Memory B cell (primary cell): ENCODE results near the gene CCL1.

Experiments
- ATAC-seq: fragments of 150-1000 bp; cut with Tn5 transposase; 2 replicates; pipeline ENCODE4 v1.10.0; 2021; ENCODE audit warnings: low read depth, mild to moderate bottlenecking, moderate library complexity
- DNase-seq, 2 donors: peaks; one replicate each; pipeline ENCODE4 v3.0.0; 2022; ENCODE audit warnings: low spot score in 2 of 2
- H3K27ac Mint-ChIP-seq: one replicate; pipeline ENCODE4 v1.8.0; 2022; ENCODE audit warnings: mild to moderate bottlenecking, moderate library complexity, mixed read lengths
- H3K27me3 Mint-ChIP-seq: one replicate; pipeline ENCODE4 v1.8.0; 2022; ENCODE audit warnings: mixed read lengths
- H3K36me3 Mint-ChIP-seq: one replicate; pipeline ENCODE4 v1.8.0; 2022; ENCODE audit warnings: mild to moderate bottlenecking, mixed read lengths
- H3K4me1 Mint-ChIP-seq: one replicate; pipeline ENCODE4 v1.8.0; 2022; ENCODE audit warnings: mixed read lengths
- H3K4me3 Mint-ChIP-seq: one replicate; pipeline ENCODE4 v1.8.0; 2022; ENCODE audit warnings: mild to moderate bottlenecking, moderate library complexity, mixed read lengths
- H3K9me3 Mint-ChIP-seq: one replicate; pipeline ENCODE4 v1.8.0; 2022; ENCODE audit warnings: mixed read lengths

Gene CCL1

GRCh38 chr17:34390649-34391048 lies 27.6 kb upstream of the CCL1 start:
- Mint-ChIP-seq H3K4me1 (peaks cover 12% of the 10 kb centered on the region), H3K36me3 (no peaks in the 10 kb centered on the region), H3K27me3 (peaks cover 9% of the 10 kb centered on the region), H3K9me3 (no peaks in the 10 kb centered on the region), H3K4me3 (no peak overlapping the region), H3K27ac (no peak overlapping the region)
- ATAC-seq: no peak
- DNase-seq: no peak

- Mint-ChIP-seq H3K4me1 (peaks cover 12% of the 10 kb centered on the region), H3K27me3 (peaks cover 9% of the 10 kb centered on the region), H3K36me3 (no peaks in the 10 kb centered on the region), H3K27ac (no peak overlapping the region), H3K9me3 (no peaks in the 10 kb centered on the region), H3K4me3 (no peak overlapping the region)
- ATAC-seq (no peak), DNase-seq (no peak)
Observed at GRCh38 chr17:34389126-34389750, 26.2 kb upstream of the CCL1 start.

- no peak overlapping the region for H3K27ac Mint-ChIP-seq
- DNase-seq (no peak), ATAC-seq (no peak)
- H3K36me3 Mint-ChIP-seq: no peaks in the 10 kb centered on the region
- H3K27me3 Mint-ChIP-seq: peaks cover 6% of the 10 kb centered on the region
- H3K4me1 Mint-ChIP-seq: peaks cover 14% of the 10 kb centered on the region
- no peaks in the 10 kb centered on the region for H3K9me3 Mint-ChIP-seq
- no peak overlapping the region for H3K4me3 Mint-ChIP-seq
Observed at GRCh38 chr17:34387566-34387965, 24.5 kb upstream of the CCL1 start.

GRCh38 chr17:34386697-34387550 lies 23.9 kb upstream of the CCL1 start:
- Mint-ChIP-seq H3K27ac (no peak overlapping the region), H3K36me3 (no peaks in the 10 kb centered on the region), H3K4me1 (peaks cover 16% of the 10 kb centered on the region), H3K27me3 (peaks cover 7% of the 10 kb centered on the region), H3K9me3 (no peaks in the 10 kb centered on the region), H3K4me3 (no peak overlapping the region)
- DNase-seq (no peak), ATAC-seq (no peak)

- H3K9me3 Mint-ChIP-seq: no peaks in the 10 kb centered on the region
- DNase-seq: no peak
Observed at GRCh38 chr17:34386343-34386696, 23.3 kb upstream of the CCL1 start.

GRCh38 chr17:34384822-34385605 lies 22.0 kb upstream of the CCL1 start:
- Mint-ChIP-seq H3K36me3 (no peaks in the 10 kb centered on the region), H3K27me3 (peaks cover 11% of the 10 kb centered on the region), H3K4me1 (peaks cover 13% of the 10 kb centered on the region), H3K9me3 (no peaks in the 10 kb centered on the region), H3K27ac (no peak overlapping the region), H3K4me3 (no peak overlapping the region)
- ATAC-seq (no peak), DNase-seq (no peak)

More at GRCh38 chr17:34386343-34386696, 23.3 kb upstream of the CCL1 start:
- Mint-ChIP-seq H3K4me3 (no peak overlapping the region), H3K27ac (no peak overlapping the region), H3K27me3 (peaks cover 10% of the 10 kb centered on the region), H3K4me1 (peaks cover 17% of the 10 kb centered on the region), H3K36me3 (no peaks in the 10 kb centered on the region)
- ATAC-seq: no peak

GRCh38 chr17:34384271-34384670 lies 21.2 kb upstream of the CCL1 start:
- no peak for ATAC-seq
- H3K4me1 Mint-ChIP-seq: peaks cover 14% of the 10 kb centered on the region
- H3K27ac Mint-ChIP-seq: no peak overlapping the region
- H3K36me3 Mint-ChIP-seq: no peaks in the 10 kb centered on the region
- DNase-seq: no peak
- H3K9me3 Mint-ChIP-seq: no peaks in the 10 kb centered on the region
- H3K27me3 Mint-ChIP-seq: peaks cover 10% of the 10 kb centered on the region
- H3K4me3 Mint-ChIP-seq: no peak overlapping the region

GRCh38 chr17:34383216-34383615 lies 20.2 kb upstream of the CCL1 start:
- peaks cover 17% of the 10 kb centered on the region for H3K4me1 Mint-ChIP-seq
- no peak overlapping the region for H3K27ac Mint-ChIP-seq
- ATAC-seq (no peak), DNase-seq (no peak)
- H3K4me3 Mint-ChIP-seq: no peak overlapping the region
- H3K9me3 Mint-ChIP-seq: no peaks in the 10 kb centered on the region
- H3K27me3 Mint-ChIP-seq: peaks cover 9% of the 10 kb centered on the region
- H3K36me3 Mint-ChIP-seq: no peaks in the 10 kb centered on the region

- Mint-ChIP-seq H3K9me3 (no peaks in the 10 kb centered on the region), H3K27me3 (peaks cover 9% of the 10 kb centered on the region), H3K4me3 (no peak overlapping the region), H3K4me1 (peaks cover 17% of the 10 kb centered on the region), H3K27ac (no peak overlapping the region), H3K36me3 (no peaks in the 10 kb centered on the region)
- ATAC-seq (peak; percentile 13), DNase-seq (no peak)
Observed at GRCh38 chr17:34382621-34383124, 19.6 kb upstream of the CCL1 start.

- no peaks in the 10 kb centered on the region for H3K9me3 Mint-ChIP-seq
- H3K27ac Mint-ChIP-seq: no peak overlapping the region
- DNase-seq: no peak
- H3K4me3 Mint-ChIP-seq: no peak overlapping the region
- H3K36me3 Mint-ChIP-seq: no peaks in the 10 kb centered on the region
- H3K27me3 Mint-ChIP-seq: peaks cover 9% of the 10 kb centered on the region
- ATAC-seq: no peak
- H3K4me1 Mint-ChIP-seq: peaks cover 16% of the 10 kb centered on the region
Observed at GRCh38 chr17:34379868-34380267, 16.8 kb upstream of the CCL1 start.

- no peaks in the 10 kb centered on the region for H3K36me3 Mint-ChIP-seq
- H3K4me1 Mint-ChIP-seq: peaks cover 16% of the 10 kb centered on the region
- DNase-seq: peak in 1 of 2 donors; percentile 24
- peak overlapping the region; percentile 35 for H3K4me3 Mint-ChIP-seq
- ATAC-seq: peak; percentile 88
- no peaks in the 10 kb centered on the region for H3K9me3 Mint-ChIP-seq
- H3K27me3 Mint-ChIP-seq: peaks cover 9% of the 10 kb centered on the region
- H3K27ac Mint-ChIP-seq: peak overlapping the region; percentile 51
Observed at GRCh38 chr17:34378664-34379101, 15.7 kb upstream of the CCL1 start.

- ATAC-seq: no peak
Observed at GRCh38 chr17:34377078-34377823, 14.2 kb upstream of the CCL1 start.

GRCh38 chr17:34375426-34375997 lies 12.5 kb upstream of the CCL1 start:
- DNase-seq (no peak), ATAC-seq (no peak)
- Mint-ChIP-seq H3K27me3 (peaks cover 3% of the 10 kb centered on the region), H3K36me3 (no peaks in the 10 kb centered on the region), H3K4me3 (no peak overlapping the region), H3K4me1 (peaks cover 21% of the 10 kb centered on the region), H3K27ac (no peak overlapping the region), H3K9me3 (no peaks in the 10 kb centered on the region)

More at GRCh38 chr17:34377078-34377823, 14.2 kb upstream of the CCL1 start:
- no peaks in the 10 kb centered on the region for H3K9me3 Mint-ChIP-seq
- H3K27ac Mint-ChIP-seq: no peak overlapping the region
- no peak for DNase-seq
- peaks cover 16% of the 10 kb centered on the region for H3K4me1 Mint-ChIP-seq
- no peaks in the 10 kb centered on the region for H3K36me3 Mint-ChIP-seq
- no peak overlapping the region for H3K4me3 Mint-ChIP-seq
- peaks cover 9% of the 10 kb centered on the region for H3K27me3 Mint-ChIP-seq
